Stomach (tissue), 9 donors: ENCODE measurements around the gene UCKL1. TPM values are rescaled to one million over a fixed set of nuclear protein-coding genes. Genes with fewer than 3 reads are reported as not detected.

Experiments used
- DNase-seq, 2 donors: peaks; one replicate each; pipeline versions ENCODE4 v3.0.0 to v3.0.0-alpha.2; 2013 to 2019
- H3K27ac ChIP-seq, 5 donors: fragments of 200-600 bp in 4 of 5; sonication (generic) in 4 of 5; one replicate each; pipeline ENCODE4 v1.5.1; 2013 to 2019; ENCODE audit warnings: mild to moderate bottlenecking in 1 of 5, moderate library complexity in 1 of 5
- H3K27me3 ChIP-seq, 3 donors: fragments of 200-600 bp; sonication (generic); one replicate each; pipeline ENCODE4 v1.5.1; 2017 to 2019; ENCODE audit warnings: mixed run types in 1 of 3
- H3K36me3 ChIP-seq, 4 donors: fragments of 200-600 bp; sonication (generic); 1 replicate in 3 of 4; 2 replicates in 1 of 4; pipeline ENCODE4 v1.5.1; 2016 to 2019
- H3K4me1 ChIP-seq, 4 donors: fragments of 200-600 bp; sonication (generic); one replicate each; pipeline ENCODE4 v1.5.1; 2016 to 2019
- H3K4me3 ChIP-seq, 4 donors: fragments of 200-600 bp; sonication (generic) in 3 of 4; one replicate each; pipeline ENCODE4 v1.5.1; 2016 to 2019; ENCODE audit warnings: mild to moderate bottlenecking in 1 of 4
- H3K9me3 ChIP-seq, 4 donors: fragments of 200-600 bp; sonication (generic); one replicate each; pipeline ENCODE4 v1.5.1; 2016 to 2019
- EP300 ChIP-seq: sonication (generic); formaldehyde crosslinking; IDR thresholded peaks from one replicate; pipeline ENCODE4 v1.6.1; 2017; ENCODE audit warnings: antibody characterized with exemption
- POLR2A ChIP-seq, 4 donors: fragments of 450-650 bp; IDR thresholded peaks; one replicate each; pipeline ENCODE4 v1.6.1; 2016; ENCODE audit warnings: antibody characterized with exemption in 4 of 4, control low read depth in 2 of 4, mild to moderate bottlenecking in 1 of 4, moderate library complexity in 1 of 4
- POLR2AphosphoS5 ChIP-seq, 3 donors: sonication (generic); formaldehyde crosslinking; IDR thresholded peaks; one replicate each; pipeline ENCODE4 v1.6.1; 2016; ENCODE audit warnings: antibody characterized with exemption in 3 of 3
- WGBS, 5 donors: extraction: QIAGEN DNeasy Blood & Tissue Kit in 3 of 5; methylation state at CpG; one replicate each; pipeline versions ENCODE4 v1.1.5 to v1.1.7; 2013 to 2018; 5-methylcytosine and 5-hydroxymethylcytosine counted together
- intact Hi-C: fragments of 100-400 bp; cut with DNase I; formaldehyde crosslinking; loops from one replicate; pipeline ENCODE4 v1.15.1; 2023; ENCODE audit warnings: low total_unique reads
- polyA plus RNA-seq, 3 donors: library from polyadenylated mRNA; stranded (reverse); fragments of 200-250 nt; gene quantifications; one replicate each; pipeline ENCODE4 v1.2.3, GENCODE V29; 2013
- small RNA-seq, 4 donors: library from RNA; depleted of rRNA; stranded (forward); fragments of <200 nt; gene quantifications; one replicate each; pipeline ENCODE3, GENCODE V24; 2016
- total RNA-seq, 5 donors: library from RNA; depleted of rRNA; stranded (reverse); fragments of >200 nt; gene quantifications; one replicate each; pipeline versions ENCODE4 v1.1.0 to v1.2.3, GENCODE V29; 2014 to 2016
- TF ChIP-seq, protein P1 (sequence below), 7 experiments: fragments of 450-650 bp in 4 of 7; fragments of 200-600 bp in 3 of 7; sonication (generic) in 3 of 7; IDR thresholded peaks; one replicate each; pipeline ENCODE4 v1.5.1; 2016 to 2019; ENCODE audit warnings: antibody characterized with exemption in 7 of 7, control low read depth in 2 of 7, mild to moderate bottlenecking in 1 of 7
- donor health status: healthy with polysubstance abuse.
- donor health status: Bipolar disorder and iron deficiency.
- donor health status: healthy.

Gene UCKL1
- total and polyA plus RNA-seq, 8 donors = 17.7 to 107 (median 32.2) TPM

DNA sequence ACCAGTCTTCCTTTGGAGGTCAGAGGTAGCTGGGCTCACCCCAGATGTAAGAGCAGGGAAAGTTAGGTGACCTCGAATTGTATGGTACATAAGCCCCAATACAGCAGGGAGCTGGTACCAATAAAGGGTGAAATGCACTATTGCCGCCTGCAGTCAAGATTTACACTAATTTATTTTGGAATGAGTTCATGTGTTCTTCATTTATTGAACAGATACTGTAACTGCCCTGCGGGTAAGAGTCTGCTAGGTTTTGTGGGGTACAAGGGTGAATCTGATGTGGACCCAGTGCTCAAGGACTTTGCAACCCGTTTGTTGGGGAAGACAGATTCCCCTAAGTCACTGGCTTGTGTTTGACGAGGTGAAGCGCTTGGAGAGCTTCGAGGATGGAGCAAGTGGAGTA is 63.8 kb downstream of the UCKL1 start:
- intact Hi-C loops = no loop called here
- Histone ChIP-seq H3K9me3 (no peaks in the 10 kb centered on the region), H3K36me3 (peaks cover 23 to 49% (median 45%) of the 10 kb centered on the region in 4 donors), H3K27ac (no peak overlapping the region), H3K4me3 (no peak overlapping the region), H3K27me3 (no peaks in the 10 kb centered on the region), H3K4me1 (peaks cover 22 to 39% (median 28%) of the 10 kb centered on the region in 4 donors)
- TF ChIP-seq, protein P1, sequence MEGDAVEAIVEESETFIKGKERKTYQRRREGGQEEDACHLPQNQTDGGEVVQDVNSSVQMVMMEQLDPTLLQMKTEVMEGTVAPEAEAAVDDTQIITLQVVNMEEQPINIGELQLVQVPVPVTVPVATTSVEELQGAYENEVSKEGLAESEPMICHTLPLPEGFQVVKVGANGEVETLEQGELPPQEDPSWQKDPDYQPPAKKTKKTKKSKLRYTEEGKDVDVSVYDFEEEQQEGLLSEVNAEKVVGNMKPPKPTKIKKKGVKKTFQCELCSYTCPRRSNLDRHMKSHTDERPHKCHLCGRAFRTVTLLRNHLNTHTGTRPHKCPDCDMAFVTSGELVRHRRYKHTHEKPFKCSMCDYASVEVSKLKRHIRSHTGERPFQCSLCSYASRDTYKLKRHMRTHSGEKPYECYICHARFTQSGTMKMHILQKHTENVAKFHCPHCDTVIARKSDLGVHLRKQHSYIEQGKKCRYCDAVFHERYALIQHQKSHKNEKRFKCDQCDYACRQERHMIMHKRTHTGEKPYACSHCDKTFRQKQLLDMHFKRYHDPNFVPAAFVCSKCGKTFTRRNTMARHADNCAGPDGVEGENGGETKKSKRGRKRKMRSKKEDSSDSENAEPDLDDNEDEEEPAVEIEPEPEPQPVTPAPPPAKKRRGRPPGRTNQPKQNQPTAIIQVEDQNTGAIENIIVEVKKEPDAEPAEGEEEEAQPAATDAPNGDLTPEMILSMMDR (IDR thresholded peaks at IDR 0.05) = no peak
- no peak for TF ChIP-seq POLR2A (IDR thresholded peaks at IDR 0.05)
- TF ChIP-seq EP300 = no peak
- WGBS, 5 donors = 85 to 92% (median 88%) methylated on average over 7 of the region's 7 CpGs
- DNase-seq = no peak

DNA sequence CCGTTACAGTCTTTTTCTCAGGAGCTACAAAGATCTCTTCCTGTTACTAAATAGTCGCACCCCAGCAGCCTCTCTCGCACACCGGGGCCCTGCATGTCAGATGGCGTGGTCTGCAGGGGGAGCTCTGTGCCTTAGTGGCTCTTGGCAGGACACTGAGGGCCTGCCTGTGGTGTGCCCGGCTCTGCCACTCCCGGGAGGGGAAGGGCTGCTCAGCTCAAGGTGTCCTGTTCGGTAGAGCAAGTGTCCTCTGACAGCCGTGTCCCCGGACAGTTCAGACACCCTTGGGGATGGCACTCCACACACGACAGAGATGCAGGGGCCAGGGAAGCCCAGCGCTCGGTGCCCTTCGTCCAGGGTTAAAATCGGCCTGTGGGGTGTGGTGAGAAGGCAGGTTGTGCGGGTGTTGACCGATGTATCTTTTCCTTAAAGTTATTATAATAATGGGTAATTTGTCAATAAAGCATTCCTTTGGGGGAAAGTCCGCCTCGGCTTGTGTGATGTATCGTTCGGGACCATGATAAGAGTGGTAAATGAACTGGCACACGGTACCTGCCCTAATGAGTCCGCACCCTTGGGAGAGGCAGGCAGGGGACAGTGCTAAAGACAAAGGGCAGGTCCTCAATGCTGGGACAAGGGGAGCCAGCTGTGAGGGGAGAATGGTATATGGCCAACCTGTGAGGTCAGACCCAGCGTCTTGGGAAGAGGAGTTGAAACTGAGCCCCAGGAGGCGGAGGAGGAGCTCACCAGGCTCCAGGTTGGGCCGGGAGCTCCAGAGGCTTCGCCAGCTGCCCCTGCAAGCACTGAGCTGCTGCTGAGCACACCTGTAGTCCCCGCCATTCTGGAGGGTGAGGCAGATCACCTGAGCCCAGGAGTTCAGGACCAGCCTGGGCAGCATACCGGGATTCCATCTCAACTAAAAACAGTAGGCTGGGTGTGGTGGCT is 64.9 kb downstream of the UCKL1 start:
- no peak for DNase-seq
- Histone ChIP-seq H3K4me3 (no peak overlapping the region), H3K4me1 (peaks cover 11 to 29% (median 17%) of the 10 kb centered on the region in 4 donors), H3K27ac (no peak overlapping the region), H3K36me3 (peaks cover 31 to 60% (median 56%) of the 10 kb centered on the region in 4 donors), H3K9me3 (no peaks in the 10 kb centered on the region), H3K27me3 (no peaks in the 10 kb centered on the region)
- 78 to 87% (median 84%) methylated on average over 28 to 29 of the region's 29 CpGs for WGBS, 5 donors
- TF ChIP-seq, protein P1 (IDR thresholded peaks at IDR 0.05) = no peak
- TF ChIP-seq EP300 = no peak
- TF ChIP-seq POLR2A (IDR thresholded peaks at IDR 0.05) = no peak
- no peak for TF ChIP-seq POLR2AphosphoS5 (IDR thresholded peaks at IDR 0.05)
- intact Hi-C loops = no loop called here

DNA sequence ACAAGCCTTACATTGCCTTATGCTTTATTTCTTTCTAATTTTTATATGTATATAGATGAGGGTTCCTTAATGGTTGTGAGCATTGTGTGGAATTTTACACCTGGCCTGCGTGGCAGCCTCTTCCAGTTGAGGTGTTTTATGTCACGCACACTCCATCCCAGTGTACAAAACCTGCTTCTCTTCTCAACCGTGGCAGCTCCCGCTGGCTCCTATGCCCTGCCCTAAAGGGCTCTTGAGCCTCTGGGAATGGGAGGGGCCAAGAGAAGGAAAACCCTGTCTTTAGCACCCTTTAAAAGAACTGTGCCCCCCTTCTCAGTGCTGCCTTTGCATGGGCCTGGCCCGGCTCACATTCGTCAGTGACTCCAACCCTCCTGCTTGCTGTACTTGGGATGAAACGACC is 65.6 kb downstream of the UCKL1 start:
- intact Hi-C loops = no loop called here
- Histone ChIP-seq H3K27ac (no peak overlapping the region), H3K4me3 (no peak overlapping the region), H3K36me3 (peaks cover 34 to 67% (median 63%) of the 10 kb centered on the region in 4 donors), H3K27me3 (no peaks in the 10 kb centered on the region), H3K4me1 (peaks cover 6 to 21% (median 11%) of the 10 kb centered on the region in 4 donors), H3K9me3 (no peaks in the 10 kb centered on the region)
- no peak for DNase-seq
- 79 to 90% (median 81%) methylated on average over 7 of the region's 7 CpGs for WGBS, 5 donors
- TF ChIP-seq POLR2A (IDR thresholded peaks at IDR 0.05) (no peak), EP300 (no peak), POLR2AphosphoS5 (IDR thresholded peaks at IDR 0.05) (no peak)
- TF ChIP-seq, protein P1 (IDR thresholded peaks at IDR 0.05) = no peak

DNA sequence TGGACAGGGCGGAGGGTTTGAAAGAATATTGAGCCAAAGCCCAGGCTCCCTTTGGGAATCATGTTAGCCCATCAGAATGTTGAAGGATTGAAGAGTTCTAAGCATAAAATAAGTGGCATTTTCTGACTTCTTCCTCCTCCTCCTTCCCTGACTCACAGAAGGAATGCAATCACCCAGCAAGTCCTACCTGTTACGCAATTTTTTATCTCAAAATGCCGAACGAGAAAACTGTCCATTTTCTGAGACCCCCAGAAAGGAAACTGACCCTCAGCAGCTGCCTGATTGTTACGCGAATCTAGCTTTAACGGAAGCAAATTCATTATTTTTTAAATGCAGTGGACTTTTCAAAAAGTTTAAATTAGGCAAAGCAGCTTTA is 66.0 kb downstream of the UCKL1 start:
- Histone ChIP-seq H3K27me3 (no peaks in the 10 kb centered on the region), H3K36me3 (peaks cover 37 to 71% (median 67%) of the 10 kb centered on the region in 4 donors), H3K27ac (no peak overlapping the region), H3K4me3 (no peak overlapping the region), H3K9me3 (no peaks in the 10 kb centered on the region), H3K4me1 (peaks cover 6 to 21% (median 11%) of the 10 kb centered on the region in 4 donors)
- intact Hi-C loops = no loop called here
- 77 to 89% (median 85%) methylated on average over 7 of the region's 7 CpGs for WGBS, 5 donors
- no peak for DNase-seq
- no peak for TF ChIP-seq EP300
- TF ChIP-seq POLR2A (IDR thresholded peaks at IDR 0.05) = no peak
- TF ChIP-seq POLR2AphosphoS5 (IDR thresholded peaks at IDR 0.05) = no peak
- TF ChIP-seq, protein P1 (IDR thresholded peaks at IDR 0.05) = no peak

Small RNAs within 50 kb of the gene (small RNA-seq; reads per million reads assigned to genes)
- gene MIR647 = 0 reads per million in 4 donors
- gene MIR941-2 = 0 reads per million in 4 donors
- gene MIR941-4 = 0 reads per million in 4 donors
- gene MIR941-5 = 0 reads per million in 4 donors
- 0 reads per million in 4 donors for gene RNU1-134P

Other genes with a start within 250 kb of the UCKL1 start
- 100 to 1,000 TPM in 1 of 5 donors, 10 to 100 TPM in 3, 1 to 10 TPM in 1; 7.6 to 103 (median 35.8) TPM for gene ARFRP1, start 248.4 kb downstream of the UCKL1 start, total RNA-seq
- gene ARFRP1, start 248.4 kb downstream of the UCKL1 start, polyA plus RNA-seq = 10 to 100 TPM; 30.2 to 56.2 (median 35.9) TPM
- 10 to 100 TPM; 12.3 to 49.6 (median 39.3) TPM for gene ZGPAT, start 248.4 kb downstream of the UCKL1 start, total RNA-seq
- gene ZGPAT, start 248.4 kb downstream of the UCKL1 start, polyA plus RNA-seq = 10 to 100 TPM; 29.9 to 41.7 (median 37.7) TPM
- gene LIME1, start 219.8 kb downstream of the UCKL1 start, total RNA-seq = 100 to 1,000 TPM in 1 of 5 donors, 10 to 100 TPM in 2, 1 to 10 TPM in 2; 3.6 to 117 (median 16.8) TPM
- 10 to 100 TPM; 17.1 to 24.3 (median 19.9) TPM for gene LIME1, start 219.8 kb downstream of the UCKL1 start, polyA plus RNA-seq
- gene SLC2A4RG, start 216.6 kb downstream of the UCKL1 start, total RNA-seq = 10 to 100 TPM in 3 of 5 donors, 1 to 10 TPM in 2; 7.1 to 60.5 (median 25.9) TPM
- 10 to 100 TPM; 40.1 to 76.9 (median 57.4) TPM for gene SLC2A4RG, start 216.6 kb downstream of the UCKL1 start, polyA plus RNA-seq
- 10 to 100 TPM in 1 of 5 donors, 1 to 10 TPM in 3, under 1 TPM in 1; 0.58 to 13.4 (median 4.1) TPM for gene ZBTB46, start 125.2 kb downstream of the UCKL1 start, total RNA-seq
- 1 to 10 TPM; 1.1 to 1.8 (median 1.7) TPM for gene ZBTB46, start 125.2 kb downstream of the UCKL1 start, polyA plus RNA-seq
- not detected for gene ABHD16B, start 94.9 kb downstream of the UCKL1 start, total RNA-seq
- under 1 TPM in 2 of 3 donors, not detected in 1; 0.37 to 0.43 TPM for gene ABHD16B, start 94.9 kb downstream of the UCKL1 start, polyA plus RNA-seq
- 10 to 100 TPM; 42.0 to 53.1 (median 45.5) TPM for gene TPD52L2, start 91.1 kb downstream of the UCKL1 start, total RNA-seq
- gene TPD52L2, start 91.1 kb downstream of the UCKL1 start, polyA plus RNA-seq = 10 to 100 TPM; 72.8 to 75.6 (median 73.3) TPM
- 10 to 100 TPM; 23.7 to 60.1 (median 52.7) TPM for gene DNAJC5, start 61.3 kb downstream of the UCKL1 start, total RNA-seq
- gene DNAJC5, start 61.3 kb downstream of the UCKL1 start, polyA plus RNA-seq = 10 to 100 TPM; 23.1 to 26.4 (median 25.6) TPM
- gene ZNF512B, start 13.5 kb upstream of the UCKL1 start, total RNA-seq = 10 to 100 TPM in 2 of 5 donors, 1 to 10 TPM in 3; 6.1 to 12.1 (median 9.2) TPM
- 1 to 10 TPM; 3.5 to 7.6 (median 6.3) TPM for gene ZNF512B, start 13.5 kb upstream of the UCKL1 start, polyA plus RNA-seq
- gene SAMD10, start 23.2 kb upstream of the UCKL1 start, total RNA-seq = 10 to 100 TPM in 2 of 5 donors, 1 to 10 TPM in 3; 2.9 to 68.1 (median 9.4) TPM
- gene SAMD10, start 23.2 kb upstream of the UCKL1 start, polyA plus RNA-seq = 1 to 10 TPM; 4.9 to 6.6 (median 6.3) TPM
- gene PRPF6, start 24.7 kb upstream of the UCKL1 start, total RNA-seq = 10 to 100 TPM; 30.4 to 67.4 (median 39.7) TPM
- gene PRPF6, start 24.7 kb upstream of the UCKL1 start, polyA plus RNA-seq = 10 to 100 TPM; 27.0 to 44.2 (median 39.6) TPM
- gene C20orf204, start 79.8 kb upstream of the UCKL1 start, total RNA-seq = 1 to 10 TPM in 1 of 5 donors, not detected in 4; 1.7 TPM
- gene C20orf204, start 79.8 kb upstream of the UCKL1 start, polyA plus RNA-seq = 1 to 10 TPM in 2 of 3 donors, under 1 TPM in 1; 0.62 to 3.4 (median 1.4) TPM
- 10 to 100 TPM in 2 of 5 donors, 1 to 10 TPM in 2, under 1 TPM in 1; 0.58 to 26.6 (median 8.9) TPM for gene SOX18, start 93.2 kb upstream of the UCKL1 start, total RNA-seq
- 10 to 100 TPM in 1 of 3 donors, 1 to 10 TPM in 2; 6.2 to 15.2 (median 8.4) TPM for gene SOX18, start 93.2 kb upstream of the UCKL1 start, polyA plus RNA-seq
- 10 to 100 TPM in 4 of 5 donors, 1 to 10 TPM in 1; 3.1 to 30.7 (median 22.8) TPM for gene TCEA2, start 106.8 kb upstream of the UCKL1 start, total RNA-seq
- gene TCEA2, start 106.8 kb upstream of the UCKL1 start, polyA plus RNA-seq = 10 to 100 TPM; 21.0 to 35.5 (median 30.4) TPM
- 10 to 100 TPM in 1 of 5 donors, 1 to 10 TPM in 1, not detected in 3; 3.1 to 10.1 TPM for gene RGS19, start 123.1 kb upstream of the UCKL1 start, total RNA-seq
- 10 to 100 TPM in 2 of 3 donors, 1 to 10 TPM in 1; 8.1 to 17.2 (median 13.1) TPM for gene RGS19, start 123.1 kb upstream of the UCKL1 start, polyA plus RNA-seq
- 1 to 10 TPM in 1 of 5 donors, under 1 TPM in 1, not detected in 3; 0.55 to 4.7 TPM for gene OPRL1, start 123.7 kb upstream of the UCKL1 start, total RNA-seq
- gene OPRL1, start 123.7 kb upstream of the UCKL1 start, polyA plus RNA-seq = under 1 TPM in 2 of 3 donors, not detected in 1; 0.18 to 0.25 TPM
- gene LKAAEAR1, start 128.0 kb upstream of the UCKL1 start, total RNA-seq = not detected
- under 1 TPM in 1 of 3 donors, not detected in 2; 0.23 TPM for gene LKAAEAR1, start 128.0 kb upstream of the UCKL1 start, polyA plus RNA-seq
- gene NPBWR2, start 151.1 kb upstream of the UCKL1 start, total RNA-seq = not detected
- gene NPBWR2, start 151.1 kb upstream of the UCKL1 start, polyA plus RNA-seq = not detected
- gene MYT1, start 208.0 kb upstream of the UCKL1 start, total RNA-seq = under 1 TPM in 1 of 5 donors, not detected in 4; 0.55 TPM
- under 1 TPM in 2 of 3 donors, not detected in 1; 0.08 to 0.25 TPM for gene MYT1, start 208.0 kb upstream of the UCKL1 start, polyA plus RNA-seq